DMS79 (cell line): Measurements from ENCODE around the gene TMA7.
"Not testable (repeated sequence)": the region's sequence is repeated elsewhere in the genome, so short reads cannot be mapped to it uniquely, and the experiment has no call there.

Source experiments
- DNase-seq: peaks from one replicate; lab custom pipeline; 2025; lab: John Stamatoyannopoulos, UW

The TMA7 gene

DNA sequence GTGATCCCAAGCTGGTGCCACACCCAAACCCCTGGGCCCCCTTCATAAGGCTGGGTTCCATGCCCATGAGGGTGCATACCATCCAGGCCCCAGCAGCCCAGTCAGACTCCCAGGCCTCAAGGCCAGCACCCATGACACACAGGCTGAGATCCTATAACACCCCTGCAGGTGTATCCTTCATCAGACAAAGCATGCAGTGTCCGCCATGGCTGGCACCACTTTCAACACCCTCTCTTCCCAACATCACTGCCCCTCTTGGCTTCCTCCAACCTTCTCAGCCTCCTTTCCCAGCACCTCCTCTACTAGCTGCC, 3.6 kb upstream of the TMA7 start:
- no peak for DNase-seq

DNA sequence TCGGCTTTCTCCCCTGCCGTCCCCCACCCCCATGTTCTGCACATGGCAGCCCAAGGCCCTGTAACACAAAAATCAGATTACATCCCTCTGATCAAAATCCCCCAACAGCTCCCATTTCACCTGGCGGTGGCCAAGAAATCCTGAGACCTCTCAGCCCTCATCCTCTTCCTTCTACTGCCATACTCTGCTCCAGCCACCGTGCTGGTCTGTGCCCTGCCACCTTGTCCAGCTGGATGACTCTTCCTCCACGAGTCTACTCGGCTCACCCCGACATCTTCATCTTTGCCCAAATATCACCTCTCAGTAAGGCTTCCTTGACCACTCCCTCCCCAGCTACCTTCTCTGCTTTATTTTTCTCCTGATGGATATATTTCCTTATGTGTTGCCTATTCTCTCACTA, 3.2 kb upstream of the TMA7 start:
- DNase-seq = no peak

DNA sequence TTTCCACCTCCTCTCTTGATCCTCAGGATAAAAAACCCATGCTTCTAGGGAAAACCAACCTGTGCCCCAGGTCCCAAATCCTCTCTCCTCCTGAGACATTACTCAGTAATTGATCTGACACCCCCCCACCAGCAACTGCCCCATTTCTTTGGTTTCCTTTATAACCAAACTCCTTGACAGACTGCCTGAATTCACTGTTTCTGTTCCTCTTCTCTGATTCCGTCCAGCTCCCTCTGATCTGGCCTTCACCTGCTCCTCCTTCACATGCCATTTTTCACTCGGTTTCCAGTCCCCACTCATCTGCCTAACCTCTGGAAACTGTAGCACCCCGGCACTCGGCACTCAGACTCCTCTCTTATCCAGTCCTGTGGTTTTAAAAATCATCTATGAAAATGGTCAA, 2.2 kb upstream of the TMA7 start:
- DNase-seq = no peak

- no peak for DNase-seq
These were observed 517 bp downstream of the TMA7 start for GRCh38 chr3:48440590-48440958.

DNA sequence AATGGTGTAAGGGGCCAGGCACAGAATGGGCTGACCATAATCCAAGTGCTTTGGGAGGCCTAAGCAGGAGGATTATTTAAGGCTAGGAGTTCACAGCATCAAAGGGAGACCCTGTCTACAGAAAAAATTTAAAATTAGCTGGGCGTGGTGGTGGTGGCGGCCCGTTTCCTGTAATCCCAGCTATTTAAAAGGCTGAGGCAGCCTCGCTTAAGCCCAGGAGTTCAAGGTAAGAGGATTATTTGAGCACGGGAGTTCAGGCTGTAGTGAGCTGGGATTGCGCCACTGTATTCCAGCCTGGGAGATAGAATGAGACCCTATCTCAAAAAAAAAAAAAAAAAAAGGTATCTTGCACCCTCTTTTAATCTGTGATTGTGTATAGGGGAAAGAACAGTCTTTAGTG, 1.9 kb downstream of the TMA7 start:
- DNase-seq = no peak

- DNase-seq = no peak
These were observed 5.3 kb downstream of the TMA7 start for GRCh38 chr3:48445277-48445882.

GRCh38 chr3:48446043-48446424, 6.0 kb downstream of the TMA7 start:
- no peak for DNase-seq

GRCh38 chr3:48446425-48447193, 6.6 kb downstream of the TMA7 start, which contains the start of gene ATRIP:
TSS of gene ATRIP (plus strand) at chr3:48446737. CDS start at chr3:48446846, 109 bp downstream.
- DNase-seq = no peak

GRCh38 chr3:48451270-48451669, 11.2 kb downstream of the TMA7 start:
- DNase-seq = peak; percentile 33

DNA sequence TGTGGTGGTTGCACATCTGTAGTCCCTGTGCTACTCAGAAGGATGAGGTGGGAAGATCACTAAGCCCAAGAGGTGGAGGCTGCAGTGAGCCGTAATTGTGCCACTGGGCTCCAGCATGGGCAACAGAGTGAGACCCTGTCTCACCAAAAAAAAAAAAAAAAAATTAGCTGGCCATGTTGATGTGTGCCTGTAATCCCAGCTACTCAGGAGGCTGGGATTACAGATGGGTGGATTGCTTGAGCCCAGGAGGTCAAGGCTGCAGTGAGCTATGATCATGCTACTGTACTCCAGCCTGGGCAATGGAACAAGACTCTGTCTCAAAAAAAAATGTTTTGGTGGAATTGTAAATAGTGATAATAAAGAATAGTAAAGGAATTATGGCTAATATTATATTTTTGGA, 16.4 kb downstream of the TMA7 start:
- no peak for DNase-seq

DNA sequence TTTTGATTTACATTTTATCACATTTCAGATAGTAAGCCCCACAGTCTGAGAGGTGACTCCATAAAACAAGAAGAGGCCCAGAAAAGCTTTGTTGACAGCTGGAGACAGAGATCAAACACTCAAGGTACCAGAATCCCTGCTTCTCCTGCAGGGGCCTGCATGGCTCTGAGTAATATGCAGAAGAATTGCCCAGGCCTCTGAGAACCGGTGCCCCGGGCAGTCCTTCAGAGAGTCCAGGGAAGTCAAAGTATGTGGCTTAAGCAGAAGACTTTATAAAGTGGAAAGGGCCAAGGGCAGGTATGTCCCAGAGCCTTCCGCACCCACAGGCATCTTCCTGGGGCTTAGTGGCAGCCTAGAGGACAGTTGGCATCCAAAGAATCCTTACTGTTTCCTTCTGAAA, 19.3 kb downstream of the TMA7 start:
- no peak for DNase-seq

DNA sequence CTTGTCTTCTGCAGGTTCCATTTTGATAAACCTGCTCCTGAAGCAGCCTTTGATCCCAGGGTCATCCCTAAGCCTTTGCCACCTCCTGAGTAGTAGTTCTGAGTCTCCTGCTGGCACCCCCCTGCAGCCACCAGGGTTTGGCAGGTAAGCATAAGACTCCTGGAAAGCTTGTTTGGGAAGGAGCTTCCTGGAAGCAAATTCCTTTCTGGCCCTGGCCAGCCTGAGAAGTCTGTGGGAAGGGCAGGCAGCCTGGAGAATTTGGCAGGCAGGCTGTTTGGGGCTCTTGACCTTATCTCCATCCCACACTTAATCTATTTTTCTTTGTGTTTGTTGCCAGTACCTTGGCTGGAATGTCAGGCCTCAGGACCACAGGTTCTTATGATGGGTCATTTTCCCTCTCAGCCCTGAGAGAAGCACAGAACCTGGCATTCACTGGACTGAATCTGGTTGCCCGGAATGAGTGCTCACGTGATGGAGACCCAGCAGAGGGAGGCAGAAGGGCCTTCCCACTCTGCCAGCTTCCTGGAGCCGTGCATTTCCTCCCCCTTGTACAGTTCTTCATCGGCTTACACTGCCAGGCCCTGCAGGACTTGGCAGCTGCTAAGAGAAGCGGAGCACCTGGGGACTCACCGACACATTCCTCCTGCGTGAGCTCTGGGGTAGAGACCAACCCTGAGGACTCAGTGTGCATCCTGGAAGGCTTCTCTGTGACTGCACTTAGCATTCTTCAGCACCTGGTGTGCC, 19.9 kb downstream of the TMA7 start:
- DNase-seq = no peak

GRCh38 chr3:48460517-48460902, 20.5 kb downstream of the TMA7 start:
- no peak for DNase-seq

DNA sequence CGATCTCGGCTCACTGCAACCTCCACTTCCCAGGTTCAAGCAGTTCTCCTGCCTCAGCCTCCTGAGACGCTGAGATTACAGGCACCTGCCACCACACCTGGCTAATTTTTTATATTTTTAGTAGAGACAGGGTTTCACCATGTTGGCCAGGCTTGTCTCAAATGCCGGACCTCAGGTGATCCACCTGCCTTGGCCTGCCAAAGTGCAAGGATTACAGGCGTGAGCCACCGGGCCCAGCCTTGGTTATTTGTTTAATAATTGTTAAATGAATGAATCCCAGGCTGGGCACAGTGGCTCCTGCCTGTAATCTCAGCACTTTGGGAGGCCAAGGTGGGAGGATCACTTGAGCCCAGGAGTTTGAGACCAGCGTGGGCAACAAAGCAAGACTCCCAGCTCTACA, 21.7 kb downstream of the TMA7 start:
- not testable (repeated sequence) for DNase-seq

- DNase-seq = no peak
These were observed 23.6 kb downstream of the TMA7 start for GRCh38 chr3:48463703-48464102.

DNA sequence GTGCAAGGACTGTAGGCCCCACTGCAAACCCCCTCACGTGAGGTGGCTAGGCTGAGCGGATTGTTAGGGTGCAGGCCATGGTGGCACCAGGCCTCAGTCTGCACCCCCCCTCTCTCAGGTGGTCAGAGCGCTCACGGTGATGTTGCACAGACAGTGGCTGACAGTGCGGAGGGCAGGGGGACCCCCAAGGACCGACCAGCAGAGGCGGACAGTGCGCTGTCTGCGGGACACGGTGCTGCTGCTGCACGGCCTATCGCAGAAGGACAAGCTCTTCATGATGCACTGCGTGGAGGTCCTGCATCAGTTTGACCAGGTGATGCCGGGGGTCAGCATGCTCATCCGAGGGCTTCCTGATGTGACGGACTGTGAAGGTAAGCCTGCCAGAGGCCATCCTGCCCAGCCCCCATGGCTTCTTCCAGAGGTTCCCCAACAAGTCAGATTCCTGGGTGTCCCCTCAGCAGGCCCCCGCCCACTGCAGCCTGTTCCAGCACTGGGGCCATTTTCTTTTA, 24.7 kb downstream of the TMA7 start:
- no peak for DNase-seq

GRCh38 chr3:48465237-48465530, 25.1 kb downstream of the TMA7 start:
- DNase-seq = no peak

DNA sequence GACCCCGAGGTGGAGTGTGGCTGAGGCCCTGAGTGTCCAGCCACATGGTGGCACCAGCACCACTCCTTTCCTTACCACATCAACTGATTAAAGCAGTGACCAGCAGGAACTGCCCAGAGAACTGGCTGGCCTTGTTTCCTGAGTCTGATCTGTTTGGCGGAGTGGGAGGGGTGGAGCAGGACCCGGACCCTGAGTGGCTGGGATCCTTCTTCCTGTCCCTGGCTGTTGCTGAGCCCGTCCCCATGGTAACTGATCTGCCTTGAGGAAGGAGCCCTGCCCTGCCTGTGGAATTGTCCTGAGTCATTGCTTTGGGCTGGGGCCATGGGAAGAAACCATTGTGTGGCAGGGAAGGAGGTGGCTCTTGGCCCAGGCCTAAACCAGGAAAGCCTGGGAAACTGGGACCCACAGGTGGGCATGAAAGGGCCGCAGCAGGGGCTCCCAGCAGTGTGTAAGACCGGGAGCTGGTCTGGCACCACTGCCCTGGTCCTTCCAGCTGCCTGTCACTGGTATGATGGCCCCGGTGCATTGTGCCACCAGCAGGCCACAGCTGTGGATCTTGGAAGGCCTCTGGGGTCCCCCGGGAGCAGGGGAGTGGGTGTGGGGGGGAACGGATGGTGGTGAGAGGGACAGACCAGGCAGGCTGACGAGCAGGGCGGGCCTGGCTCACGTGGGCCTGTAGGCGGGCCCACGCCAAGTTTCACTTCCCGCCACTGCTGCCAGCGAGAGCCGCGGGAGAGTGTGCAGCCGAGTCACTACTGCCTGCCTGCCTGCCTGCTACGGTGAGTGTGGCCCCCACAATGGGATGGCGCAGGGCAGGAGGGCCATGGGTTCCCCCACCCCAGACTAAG, 25.7 kb downstream of the TMA7 start:
- DNase-seq = peak; percentile 63

DNA sequence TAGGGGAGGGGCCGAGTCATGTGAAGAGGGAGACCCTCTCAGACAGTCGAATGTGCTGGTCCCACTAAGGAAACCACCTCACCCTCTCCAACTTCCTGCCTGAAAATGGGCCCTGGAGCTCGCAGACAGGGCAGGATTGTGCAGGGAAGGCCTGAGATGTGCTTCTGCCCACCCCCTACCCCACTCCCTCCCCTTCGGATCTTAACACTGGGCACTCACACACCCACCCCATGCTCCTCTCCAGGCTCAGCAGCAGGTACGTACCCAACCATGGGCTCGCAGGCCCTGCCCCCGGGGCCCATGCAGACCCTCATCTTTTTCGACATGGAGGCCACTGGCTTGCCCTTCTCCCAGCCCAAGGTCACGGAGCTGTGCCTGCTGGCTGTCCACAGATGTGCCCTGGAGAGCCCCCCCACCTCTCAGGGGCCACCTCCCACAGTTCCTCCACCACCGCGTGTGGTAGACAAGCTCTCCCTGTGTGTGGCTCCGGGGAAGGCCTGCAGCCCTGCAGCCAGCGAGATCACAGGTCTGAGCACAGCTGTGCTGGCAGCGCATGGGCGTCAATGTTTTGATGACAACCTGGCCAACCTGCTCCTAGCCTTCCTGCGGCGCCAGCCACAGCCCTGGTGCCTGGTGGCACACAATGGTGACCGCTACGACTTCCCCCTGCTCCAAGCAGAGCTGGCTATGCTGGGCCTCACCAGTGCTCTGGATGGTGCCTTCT, 26.5 kb downstream of the TMA7 start:
- DNase-seq = no peak

DNA sequence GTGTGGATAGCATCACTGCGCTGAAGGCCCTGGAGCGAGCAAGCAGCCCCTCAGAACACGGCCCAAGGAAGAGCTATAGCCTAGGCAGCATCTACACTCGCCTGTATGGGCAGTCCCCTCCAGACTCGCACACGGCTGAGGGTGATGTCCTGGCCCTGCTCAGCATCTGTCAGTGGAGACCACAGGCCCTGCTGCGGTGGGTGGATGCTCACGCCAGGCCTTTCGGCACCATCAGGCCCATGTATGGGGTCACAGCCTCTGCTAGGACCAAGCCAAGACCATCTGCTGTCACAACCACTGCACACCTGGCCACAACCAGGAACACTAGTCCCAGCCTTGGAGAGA, 27.0 kb downstream of the TMA7 start:
- DNase-seq = no peak

DNA sequence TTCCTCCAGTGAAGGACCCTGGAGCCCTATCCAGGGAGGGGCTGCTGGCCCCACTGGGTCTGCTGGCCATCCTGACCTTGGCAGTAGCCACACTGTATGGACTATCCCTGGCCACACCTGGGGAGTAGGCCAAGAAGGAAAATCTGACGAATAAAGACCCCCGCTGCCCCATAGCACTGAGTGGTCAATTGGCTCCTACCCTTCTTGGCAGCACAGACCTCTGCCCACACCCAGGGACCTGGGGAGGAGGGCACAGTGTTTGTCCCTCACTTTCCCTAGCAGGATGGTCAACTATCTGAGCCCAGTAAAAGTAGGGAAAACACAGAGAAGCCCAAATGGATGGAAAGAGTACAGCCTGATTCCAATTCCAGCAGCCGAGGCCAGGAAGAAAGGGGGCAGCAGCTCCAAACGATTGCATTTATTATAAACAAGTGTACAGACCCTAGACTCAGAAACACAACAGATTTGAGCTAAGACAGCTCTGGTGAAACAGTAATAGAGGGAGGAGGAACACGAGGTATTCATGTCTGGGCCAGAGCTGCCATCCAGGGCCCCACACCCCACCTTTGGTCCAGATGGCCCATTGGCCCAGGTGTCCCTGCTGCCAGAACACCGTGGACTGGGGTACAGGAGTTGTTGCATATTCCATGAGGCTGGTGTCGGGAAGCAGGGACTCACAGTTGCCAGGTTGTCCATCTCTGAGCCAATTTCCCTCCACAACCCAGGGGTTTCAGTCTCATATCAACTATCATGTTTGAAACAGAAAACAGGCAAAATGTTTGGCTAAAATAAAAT, 27.6 kb downstream of the TMA7 start:
- DNase-seq = no peak
